ENCODE data around the gene ZNF20. TPM values are rescaled to one million over a fixed set of nuclear protein-coding genes. Genes with fewer than 3 reads are reported as not detected.

Gene ZNF20
- total RNA-seq, 4 donors from 2014 or later = 1.9 to 4.9 (median 3.1) TPM

GRCh38 chr19:12139269-12139668 is 881 bp downstream of the ZNF20 start:
- no peaks in the 10 kb centered on the region for H3K27me3 ChIP-seq
- peaks cover 0 to 4% (median 0%) of the 10 kb centered on the region in 3 donors for H3K9me3 ChIP-seq
- peaks cover 0 to 41% of the 10 kb centered on the region in 2 donors for H3K36me3 ChIP-seq
- H3K4me1 ChIP-seq = peaks cover 0 to 36% (median 5%) of the 10 kb centered on the region in 3 donors
- ATAC-seq = no peak
- peak overlapping the region; percentile 62 to 85 for H3K4me3 ChIP-seq
- peak overlapping the region in 3 of 4 donors; percentile 82 to 91 (median 89) for H3K27ac ChIP-seq
- TF ChIP-seq POLR2A (IDR thresholded peaks at IDR 0.05) = no peak
- TF ChIP-seq EP300 (IDR thresholded peaks at IDR 0.05) = no peak
- no peak for TF ChIP-seq CTCF (IDR thresholded peaks at IDR 0.05)
- no peak for TF ChIP-seq POLR2AphosphoS5 (IDR thresholded peaks at IDR 0.05)
- 22 to 24% methylated on average over 7 to 10 of the region's 13 CpGs for WGBS, 2 donors (ENCODE audit: low coverage in 1 of 2)

DNA sequence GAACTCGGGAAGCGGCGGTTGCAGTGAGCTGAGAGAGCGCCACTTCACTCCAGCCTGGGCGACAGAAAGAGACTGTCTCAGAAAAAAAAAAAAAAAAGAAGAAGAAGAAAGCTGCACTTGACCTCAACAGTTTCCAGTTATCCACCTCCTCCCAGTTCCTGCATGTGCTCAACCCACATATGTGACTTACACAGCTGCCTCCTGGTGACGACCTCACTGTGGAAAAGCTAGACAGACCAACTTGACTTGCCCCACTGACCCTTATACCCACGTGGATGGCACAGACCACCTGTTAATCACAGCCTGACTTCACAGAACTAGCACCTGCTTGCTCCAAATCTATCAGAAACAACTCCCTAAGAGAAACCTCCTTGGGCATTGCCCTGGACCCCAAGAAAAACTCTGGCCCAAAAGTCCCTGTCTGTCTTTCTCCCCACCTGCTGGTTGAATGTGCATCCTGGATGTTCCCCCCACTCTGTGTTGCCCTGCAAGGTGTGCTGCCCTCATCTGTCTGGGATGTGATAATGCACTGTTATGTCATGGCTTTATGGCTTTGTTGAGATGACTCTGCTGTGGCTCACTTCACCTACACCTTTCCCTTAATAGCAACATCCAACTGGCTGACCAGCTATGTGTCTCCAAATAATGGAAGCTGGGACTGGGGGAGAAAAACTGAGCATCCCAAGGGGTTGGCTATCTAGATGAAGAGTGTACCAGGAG is 2.8 kb downstream of the ZNF20 start:
- Histone ChIP-seq H3K4me1 (peaks cover 0 to 36% (median 5%) of the 10 kb centered on the region in 3 donors), H3K27ac (no peak overlapping the region), H3K27me3 (no peaks in the 10 kb centered on the region), H3K9me3 (peaks cover 0 to 23% (median 2%) of the 10 kb centered on the region in 3 donors), H3K36me3 (peaks cover 10 to 51% of the 10 kb centered on the region in 2 donors), H3K4me3 (no peak overlapping the region)
- peak in 2 of 4 experiments; percentile 34 to 44 for TF ChIP-seq CTCF (IDR thresholded peaks at IDR 0.05)
- TF ChIP-seq EP300 (IDR thresholded peaks at IDR 0.05) = no peak
- no peak for ATAC-seq
- WGBS, 2 donors (ENCODE audit: low coverage in 1 of 2) = 70 to 76% methylated on average over 5 to 7 of the region's 7 CpGs

- H3K9me3 ChIP-seq = peaks cover 0 to 30% (median 2%) of the 10 kb centered on the region in 3 donors
- H3K36me3 ChIP-seq = peaks cover 10 to 62% of the 10 kb centered on the region in 2 donors
- no peak overlapping the region for H3K4me3 ChIP-seq
- TF ChIP-seq CTCF (IDR thresholded peaks at IDR 0.05) (no peak), EP300 (IDR thresholded peaks at IDR 0.05) (no peak), POLR2AphosphoS5 (IDR thresholded peaks at IDR 0.05) (no peak), POLR2A (IDR thresholded peaks at IDR 0.05) (no peak)
- no peaks in the 10 kb centered on the region for H3K27me3 ChIP-seq
- ATAC-seq = no peak
- H3K4me1 ChIP-seq = peaks cover 0 to 9% (median 0%) of the 10 kb centered on the region in 3 donors
- 88 to 100% methylated on average over 3 of the region's 3 CpGs for WGBS, 2 donors (ENCODE audit: low coverage in 1 of 2)
- H3K27ac ChIP-seq = no peak overlapping the region
These were observed 7.1 kb downstream of the ZNF20 start for GRCh38 chr19:12133069-12133468.

GRCh38 chr19:12126707-12127106 is 13.4 kb downstream of the ZNF20 start:
- peaks cover 0 to under 1% (median 0%) of the 10 kb centered on the region in 3 donors for H3K9me3 ChIP-seq
- no peaks in the 10 kb centered on the region for H3K27me3 ChIP-seq
- WGBS, 2 donors (ENCODE audit: low coverage in 1 of 2) = 17 to 20% methylated on average over 2 of the region's 2 CpGs
- TF ChIP-seq EP300 (IDR thresholded peaks at IDR 0.05) (no peak), CTCF (IDR thresholded peaks at IDR 0.05) (peak; percentile 11 to 55 (median 38))
- peaks cover 0 to 6% of the 10 kb centered on the region in 2 donors for H3K36me3 ChIP-seq
- no peak for ATAC-seq
- no peak overlapping the region for H3K4me3 ChIP-seq
- no peak overlapping the region for H3K27ac ChIP-seq
- H3K4me1 ChIP-seq = no peaks in the 10 kb centered on the region

All from gastroesophageal sphincter (tissue), 4 donors.